ENCODE data around the gene HEATR5A. TPM values are rescaled to one million over a fixed set of nuclear protein-coding genes. Genes with fewer than 3 reads are reported as not detected.
"Not testable (repeated sequence)": the region's sequence is repeated elsewhere in the genome, so short reads cannot be mapped to it uniquely, and the experiment has no call there.

HEATR5A gene
- total RNA-seq, 1 experiment from 2014 or later: 5.8 TPM

- DNase-seq (ENCODE audit: low spot score): not testable (repeated sequence)
Measured at GRCh38 chr14:31257554-31258426, 162.6 kb downstream of the HEATR5A start.

GRCh38 chr14:31257244-31257553 is 163.2 kb downstream of the HEATR5A start:
- DNase-seq (ENCODE audit: low spot score): no peak

- DNase-seq (ENCODE audit: low spot score): no peak
Measured at GRCh38 chr14:31256534-31257243, 163.7 kb downstream of the HEATR5A start.

GRCh38 chr14:31255918-31256317 is 164.4 kb downstream of the HEATR5A start:
- DNase-seq (ENCODE audit: low spot score): not testable (repeated sequence)

DNA sequence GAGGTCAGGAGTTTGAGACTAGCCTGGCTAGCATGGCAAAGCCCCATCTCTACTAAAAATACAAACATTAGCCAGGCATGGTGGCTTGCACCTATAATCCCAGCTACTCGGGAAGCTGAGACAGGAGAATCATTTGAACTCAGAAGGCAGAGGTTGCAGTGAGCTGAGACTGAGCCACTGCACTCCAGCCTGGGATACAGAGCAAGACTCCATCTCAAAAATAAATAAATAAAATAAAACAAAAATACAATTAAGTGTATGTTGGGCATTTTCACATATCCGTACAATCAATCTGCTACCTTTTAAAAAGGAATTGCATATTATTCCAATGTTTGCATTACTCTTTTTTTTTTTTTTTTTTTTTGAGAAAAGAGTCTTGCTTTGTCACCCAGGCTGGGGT is 165.1 kb downstream of the HEATR5A start:
- no peak for DNase-seq (ENCODE audit: low spot score)

- DNase-seq (ENCODE audit: low spot score): no peak
Measured at GRCh38 chr14:31253746-31254471, 166.4 kb downstream of the HEATR5A start.

DNA sequence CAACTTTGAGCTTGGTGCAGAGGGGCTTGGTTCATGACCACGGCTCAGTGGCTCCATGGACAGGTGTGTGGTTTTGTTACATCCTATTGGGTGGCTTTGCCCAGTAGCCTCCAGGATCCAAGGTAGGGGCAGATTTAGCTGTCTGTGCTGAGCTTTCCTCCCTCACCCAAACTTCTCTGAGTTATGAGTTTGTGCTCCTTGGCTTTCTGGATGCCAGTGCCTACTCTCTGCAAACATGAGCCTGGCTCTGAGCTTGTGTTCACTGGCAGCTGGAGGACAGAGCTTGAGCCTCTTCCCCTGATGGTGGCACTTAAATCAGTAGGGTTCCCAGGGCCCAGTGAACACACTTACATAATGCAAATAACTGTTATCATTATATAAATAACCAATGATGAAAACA is 167.5 kb downstream of the HEATR5A start:
- DNase-seq (ENCODE audit: low spot score): no peak

DNA sequence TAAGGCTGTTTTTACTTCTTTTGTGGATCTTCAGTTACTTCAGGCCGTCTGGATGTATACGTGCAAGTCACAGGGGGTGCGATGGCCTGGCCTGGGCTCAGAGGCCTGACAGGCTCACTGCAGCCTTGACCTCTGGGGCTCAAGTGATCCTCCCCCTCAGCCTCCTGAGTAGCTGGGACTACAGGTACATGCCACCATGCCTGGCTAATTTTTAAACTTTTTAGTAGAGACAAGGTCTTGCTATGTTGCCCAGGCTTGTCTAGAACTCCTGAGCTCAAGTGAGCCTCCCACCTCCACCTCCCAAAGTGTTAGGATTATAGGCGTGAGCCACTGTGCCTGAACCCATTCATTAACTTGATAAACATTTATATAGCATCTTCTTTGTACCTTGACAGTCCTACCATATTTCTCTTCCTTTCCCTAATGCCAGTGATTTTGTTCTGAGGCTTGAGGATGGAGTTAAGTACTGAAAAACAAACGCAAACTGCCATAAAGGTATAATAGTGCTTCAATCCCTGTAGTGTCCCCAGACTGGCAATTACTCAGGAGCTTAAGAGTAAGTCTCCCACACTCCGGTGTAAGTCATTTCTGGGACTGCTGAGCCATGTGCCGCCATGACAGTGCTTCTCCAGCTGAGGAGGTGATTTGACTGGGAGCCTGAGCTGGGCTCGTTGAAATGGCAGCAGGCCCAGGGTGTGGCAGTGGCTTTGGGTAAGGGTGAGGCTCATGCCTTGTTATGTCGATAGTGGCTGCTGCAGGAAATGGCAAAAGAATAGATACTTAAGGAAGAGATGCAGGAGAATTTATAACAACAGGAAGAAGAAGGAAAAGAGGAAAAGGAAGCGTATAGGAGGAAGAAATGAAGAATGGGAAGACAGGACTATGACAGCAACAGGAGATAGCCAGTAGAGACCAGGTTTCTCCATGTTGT is 169.1 kb downstream of the HEATR5A start:
- DNase-seq (ENCODE audit: low spot score): no peak

DNA sequence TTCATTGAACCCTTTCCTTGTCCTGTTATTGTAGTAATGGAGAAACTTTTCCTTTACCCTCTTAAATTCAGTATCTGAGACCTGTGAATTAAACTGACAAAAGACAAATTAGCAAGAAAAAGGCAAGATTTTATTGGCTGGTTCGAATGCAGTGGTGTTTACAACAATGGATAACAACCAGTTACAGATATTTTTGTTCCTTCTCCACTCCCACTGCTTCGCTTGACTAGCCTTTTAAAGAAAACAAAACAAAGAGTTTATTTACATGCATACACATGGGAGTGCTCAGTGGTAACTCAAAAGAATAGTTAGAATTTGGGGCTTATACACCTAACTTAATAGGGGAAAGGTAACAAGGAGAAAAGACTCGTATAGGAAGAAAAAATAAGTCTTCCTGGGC is 175.7 kb downstream of the HEATR5A start:
- DNase-seq (ENCODE audit: low spot score): peak; percentile 38

DNA sequence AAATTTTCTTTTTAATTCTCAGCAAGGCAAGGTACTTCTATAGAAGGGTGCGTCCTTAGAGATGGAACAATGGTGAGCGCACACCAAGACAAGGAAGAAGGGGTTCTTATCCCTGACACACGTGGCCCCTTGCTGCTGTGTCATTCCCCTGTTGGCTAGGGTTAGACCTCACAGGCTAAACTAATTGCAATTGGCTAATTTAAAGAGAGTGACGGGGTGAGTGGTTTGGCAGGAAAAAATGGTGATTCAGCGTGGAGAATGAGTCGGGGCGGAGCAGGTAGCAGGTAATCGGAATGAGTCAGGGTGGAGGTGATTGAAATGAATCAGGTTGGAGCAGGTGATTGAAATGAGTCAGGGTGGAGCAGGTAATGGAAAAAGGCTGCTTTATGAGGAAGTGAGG is 176.5 kb downstream of the HEATR5A start:
- DNase-seq (ENCODE audit: low spot score): peak; percentile 89

GRCh38 chr14:31242161-31242940 is 178.0 kb downstream of the HEATR5A start:
- DNase-seq (ENCODE audit: low spot score): not testable (repeated sequence)

Small RNA genes within 50 kb of the gene (small RNA-seq; reads per million reads assigned to genes)
- not detected for gene RF00019

Other genes with a start within 250 kb of the HEATR5A start
- 73.1 and 75.3 TPM in 2 replicates for gene HECTD1, start 212.8 kb downstream of the HEATR5A start, total RNA-seq (2014; rRNA removed; shearing (Covaris generic))
- 7.2 and 12.3 TPM in 2 replicates for gene DTD2, start 37.0 kb upstream of the HEATR5A start, total RNA-seq (2014; rRNA removed; shearing (Covaris generic))
- gene GPR33, start 67.5 kb upstream of the HEATR5A start, total RNA-seq (2014; rRNA removed; shearing (Covaris generic)): not detected in 2 replicates
- 4.4 and 4.6 TPM in 2 replicates for gene NUBPL, start 140.9 kb upstream of the HEATR5A start, total RNA-seq (2014; rRNA removed; shearing (Covaris generic))

Data from HT-29 (cell line).